A549 (cell line): ENCODE data around the gene PRKCE.

ENCODE experiments used
- CTCF ChIP-seq: fragments of >200 bp; sonication (Bioruptor Twin); formaldehyde crosslinking; IDR thresholded peaks from 3 replicates; pipeline ENCODE4 v1.5.1; 2016
- FOSB ChIP-seq: fragments of 250-450 bp; sonication (Bioruptor Pico); IDR thresholded peaks from 2 replicates; pipeline ENCODE4 v1.5.0; 2020; ENCODE audit warnings: mild to moderate bottlenecking, moderate library complexity
- MYC ChIP-seq: IDR thresholded peaks from 2 replicates; pipeline ENCODE4 v1.6.1; 2012; ENCODE audit warnings: mild to moderate bottlenecking, inconsistent platforms, low read length, improper control_type of control experiment, borderline replicate concordance

- TF ChIP-seq CTCF (no peak), MYC (no peak), FOSB (CRISPR knock-in tag) (no peak)
Measured at GRCh38 chr2:46018773-46019591, 367.5 kb downstream of the PRKCE start.
